ENCODE results near the gene SCYL1. TPM values are rescaled to one million over a fixed set of nuclear protein-coding genes. Genes with fewer than 3 reads are reported as not detected.

SCYL1 gene
- total RNA-seq, 2 donors from 2014 or later = 59.2 to 84.1 TPM

GRCh38 chr11:65556470-65557279 lies 31.8 kb downstream of the SCYL1 start:
- DNase-seq = no peak
- H3K9ac ChIP-seq (ENCODE audit: low read depth in 2 of 2, low read length in 2 of 2) = peak overlapping the region; percentile 68 to 83
- intact Hi-C loops (cut with DNase I) = no loop called here
- no peaks in the 10 kb centered on the region for H3K9me3 ChIP-seq
- TF ChIP-seq CTCF (IDR thresholded peaks at IDR 0.05) = no peak
- no peaks in the 10 kb centered on the region for H3K27me3 ChIP-seq
- no peaks in the 10 kb centered on the region for H3K36me3 ChIP-seq
- H3K4me3 ChIP-seq = peak overlapping the region; percentile 48
- peaks cover 40% of the 10 kb centered on the region for H3K4me1 ChIP-seq
- H3K27ac ChIP-seq = peak overlapping the region; percentile 60

GRCh38 chr11:65557280-65558001 lies 32.6 kb downstream of the SCYL1 start:
- no peak for TF ChIP-seq CTCF (IDR thresholded peaks at IDR 0.05)
- Histone ChIP-seq H3K36me3 (no peaks in the 10 kb centered on the region), H3K9ac (ENCODE audit: low read depth in 2 of 2, low read length in 2 of 2) (peak overlapping the region; percentile 68 to 83), H3K27ac (peak overlapping the region; percentile 82), H3K4me1 (peaks cover 34% of the 10 kb centered on the region), H3K4me3 (peak overlapping the region; percentile 48), H3K27me3 (no peaks in the 10 kb centered on the region), H3K9me3 (no peaks in the 10 kb centered on the region)
- intact Hi-C loops (cut with DNase I) = no loop called here
- no peak for DNase-seq

GRCh38 chr11:65558002-65558929 lies 33.4 kb downstream of the SCYL1 start, which contains the start of gene LTBP3:
TSS of gene LTBP3 (minus strand) at chr11:65558359. CDS start at chr11:65557959, 400 bp downstream.
- no peak for TF ChIP-seq CTCF (IDR thresholded peaks at IDR 0.05)
- peak within 1 kb of the TSS; percentile 68 to 83 for H3K9ac ChIP-seq (ENCODE audit: low read depth in 2 of 2, low read length in 2 of 2)
- intact Hi-C loops (cut with DNase I) = no loop called here
- no peaks in the 10 kb centered on the region for H3K36me3 ChIP-seq
- peaks cover 34% of the 10 kb centered on the region for H3K4me1 ChIP-seq
- H3K27ac ChIP-seq = peak within 1 kb of the TSS; percentile 82
- peak within 1 kb of the TSS; percentile 48 for H3K4me3 ChIP-seq
- H3K27me3 ChIP-seq = no peaks in the 10 kb centered on the region
- H3K9me3 ChIP-seq = no peaks in the 10 kb centered on the region
- peak; percentile 70 for DNase-seq

GRCh38 chr11:65558930-65559509 lies 34.1 kb downstream of the SCYL1 start:
- Histone ChIP-seq H3K27ac (peak overlapping the region; percentile 82), H3K27me3 (no peaks in the 10 kb centered on the region), H3K9me3 (no peaks in the 10 kb centered on the region), H3K4me3 (peak overlapping the region; percentile 48), H3K36me3 (no peaks in the 10 kb centered on the region), H3K4me1 (peaks cover 34% of the 10 kb centered on the region), H3K9ac (ENCODE audit: low read depth in 2 of 2, low read length in 2 of 2) (peak overlapping the region; percentile 68 to 69)
- TF ChIP-seq CTCF (IDR thresholded peaks at IDR 0.05) = no peak
- intact Hi-C loops (cut with DNase I) = no loop called here
- DNase-seq = peak; percentile 48

All from colonic mucosa (tissue), 4 donors.